Ovary (tissue), 3 donors: ENCODE results near the gene RCAN3.

Source experiments
- CTCF ChIP-seq, 3 donors: fragments of 450-650 bp in 2 of 3; fragments of 200-600 bp in 1 of 3; IDR thresholded peaks; one replicate each; pipeline versions ENCODE4 v1.5.1 to v1.8.0; 2016 to 2022; ENCODE audit warnings: antibody characterized with exemption in 3 of 3, mild to moderate bottlenecking in 1 of 3
- EP300 ChIP-seq: sonication (generic); formaldehyde crosslinking; IDR thresholded peaks from one replicate; pipeline ENCODE4 v1.6.1; 2017; ENCODE audit warnings: antibody characterized with exemption
- POLR2A ChIP-seq: fragments of 450-650 bp; IDR thresholded peaks from one replicate; pipeline ENCODE4 v1.6.1; 2017; ENCODE audit warnings: antibody characterized with exemption, mild to moderate bottlenecking, moderate library complexity
- donor health status: DM: no; HTN: no; CAD: no.

- TF ChIP-seq CTCF (IDR thresholded peaks at IDR 0.05) = no peak
- TF ChIP-seq EP300 = no peak
- TF ChIP-seq POLR2A = no peak
These were observed 48.0 kb upstream of the RCAN3 start for GRCh38 chr1:24454673-24455072.
